Ishikawa (cell line): ENCODE measurements around the gene CHST11.
A peak's percentile ranks its signal among the peaks of the same experiment; 100 is the strongest.

Source experiments
- CEBPB ChIP-seq: IDR thresholded peaks from 2 replicates; pipeline ENCODE4 v1.6.1; 2012
- CREB1 ChIP-seq: IDR thresholded peaks from 2 replicates; pipeline ENCODE4 v1.6.1; 2012; ENCODE audit warnings: low read depth
- EGR1 ChIP-seq: IDR thresholded peaks from 2 replicates; pipeline ENCODE4 v1.6.1; 2012
- EP300 ChIP-seq: IDR thresholded peaks from 2 replicates; pipeline ENCODE4 v1.6.1; 2012; ENCODE audit warnings: borderline replicate concordance
- FOXM1 ChIP-seq: IDR thresholded peaks from 2 replicates; pipeline ENCODE4 v1.6.1; 2012; ENCODE audit warnings: low read depth, borderline replicate concordance
- NFIC ChIP-seq: IDR thresholded peaks from 2 replicates; pipeline ENCODE4 v1.6.1; 2012
- RAD21 ChIP-seq: IDR thresholded peaks from 2 replicates; pipeline ENCODE4 v1.6.1; 2012; ENCODE audit warnings: low read depth
- TAF1 ChIP-seq: IDR thresholded peaks from 2 replicates; pipeline ENCODE4 v1.6.1; 2012; ENCODE audit warnings: low read depth, mild to moderate bottlenecking
- TCF12 ChIP-seq: IDR thresholded peaks from 2 replicates; pipeline ENCODE4 v1.6.1; 2012; ENCODE audit warnings: low read depth
- TEAD4 ChIP-seq: IDR thresholded peaks from 2 replicates; pipeline ENCODE4 v1.6.1; 2012
- YY1 ChIP-seq: IDR thresholded peaks from 2 replicates; pipeline ENCODE4 v1.6.1; 2012; ENCODE audit warnings: low read depth
- ZBTB7A ChIP-seq: IDR thresholded peaks from 2 replicates; pipeline ENCODE4 v1.6.1; 2012; ENCODE audit warnings: low read depth
- TF ChIP-seq, protein P1 (sequence below): IDR thresholded peaks from 2 replicates; pipeline ENCODE4 v1.6.1; 2012
- TF ChIP-seq, protein P2 (sequence below): IDR thresholded peaks from 2 replicates; pipeline ENCODE4 v1.6.1; 2012
- TF ChIP-seq, protein P3 (sequence below): IDR thresholded peaks from 2 replicates; pipeline ENCODE4 v1.6.1; 2012; ENCODE audit warnings: low read depth, mild to moderate bottlenecking

The CHST11 gene

DNA sequence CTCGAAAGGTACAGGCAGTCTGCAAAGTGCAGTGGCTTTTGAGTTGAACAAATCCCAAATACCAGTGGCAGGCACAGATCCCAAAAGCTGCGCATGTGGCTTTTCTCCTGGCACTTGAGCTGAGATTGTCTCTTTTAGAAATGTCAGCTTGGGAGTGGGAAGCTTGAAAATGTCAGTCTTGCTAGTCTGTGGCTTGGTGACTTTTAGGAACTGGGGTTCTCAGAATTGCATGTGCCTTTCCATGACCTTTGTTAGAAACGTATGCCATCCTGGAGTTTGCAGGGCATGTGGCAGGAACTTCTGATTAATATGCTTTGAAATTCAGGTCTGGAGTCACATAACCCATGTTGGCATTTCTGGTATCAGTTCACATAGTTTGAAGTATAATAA is 182.1 kb downstream of the CHST11 start:
- TF ChIP-seq EGR1 (no peak), TEAD4 (no peak), RAD21 (no peak), TAF1 (no peak), TCF12 (no peak), CREB1 (no peak), ZBTB7A (no peak), CEBPB (no peak), YY1 (no peak), FOXM1 (no peak), NFIC (no peak), EP300 (no peak)
- TF ChIP-seq, protein P1, sequence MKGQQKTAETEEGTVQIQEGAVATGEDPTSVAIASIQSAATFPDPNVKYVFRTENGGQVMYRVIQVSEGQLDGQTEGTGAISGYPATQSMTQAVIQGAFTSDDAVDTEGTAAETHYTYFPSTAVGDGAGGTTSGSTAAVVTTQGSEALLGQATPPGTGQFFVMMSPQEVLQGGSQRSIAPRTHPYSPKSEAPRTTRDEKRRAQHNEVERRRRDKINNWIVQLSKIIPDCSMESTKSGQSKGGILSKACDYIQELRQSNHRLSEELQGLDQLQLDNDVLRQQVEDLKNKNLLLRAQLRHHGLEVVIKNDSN = no peak
- TF ChIP-seq, protein P2, sequence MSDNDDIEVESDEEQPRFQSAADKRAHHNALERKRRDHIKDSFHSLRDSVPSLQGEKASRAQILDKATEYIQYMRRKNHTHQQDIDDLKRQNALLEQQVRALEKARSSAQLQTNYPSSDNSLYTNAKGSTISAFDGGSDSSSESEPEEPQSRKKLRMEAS = no peak
- TF ChIP-seq, protein P3, sequence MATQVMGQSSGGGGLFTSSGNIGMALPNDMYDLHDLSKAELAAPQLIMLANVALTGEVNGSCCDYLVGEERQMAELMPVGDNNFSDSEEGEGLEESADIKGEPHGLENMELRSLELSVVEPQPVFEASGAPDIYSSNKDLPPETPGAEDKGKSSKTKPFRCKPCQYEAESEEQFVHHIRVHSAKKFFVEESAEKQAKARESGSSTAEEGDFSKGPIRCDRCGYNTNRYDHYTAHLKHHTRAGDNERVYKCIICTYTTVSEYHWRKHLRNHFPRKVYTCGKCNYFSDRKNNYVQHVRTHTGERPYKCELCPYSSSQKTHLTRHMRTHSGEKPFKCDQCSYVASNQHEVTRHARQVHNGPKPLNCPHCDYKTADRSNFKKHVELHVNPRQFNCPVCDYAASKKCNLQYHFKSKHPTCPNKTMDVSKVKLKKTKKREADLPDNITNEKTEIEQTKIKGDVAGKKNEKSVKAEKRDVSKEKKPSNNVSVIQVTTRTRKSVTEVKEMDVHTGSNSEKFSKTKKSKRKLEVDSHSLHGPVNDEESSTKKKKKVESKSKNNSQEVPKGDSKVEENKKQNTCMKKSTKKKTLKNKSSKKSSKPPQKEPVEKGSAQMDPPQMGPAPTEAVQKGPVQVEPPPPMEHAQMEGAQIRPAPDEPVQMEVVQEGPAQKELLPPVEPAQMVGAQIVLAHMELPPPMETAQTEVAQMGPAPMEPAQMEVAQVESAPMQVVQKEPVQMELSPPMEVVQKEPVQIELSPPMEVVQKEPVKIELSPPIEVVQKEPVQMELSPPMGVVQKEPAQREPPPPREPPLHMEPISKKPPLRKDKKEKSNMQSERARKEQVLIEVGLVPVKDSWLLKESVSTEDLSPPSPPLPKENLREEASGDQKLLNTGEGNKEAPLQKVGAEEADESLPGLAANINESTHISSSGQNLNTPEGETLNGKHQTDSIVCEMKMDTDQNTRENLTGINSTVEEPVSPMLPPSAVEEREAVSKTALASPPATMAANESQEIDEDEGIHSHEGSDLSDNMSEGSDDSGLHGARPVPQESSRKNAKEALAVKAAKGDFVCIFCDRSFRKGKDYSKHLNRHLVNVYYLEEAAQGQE = no peak

DNA sequence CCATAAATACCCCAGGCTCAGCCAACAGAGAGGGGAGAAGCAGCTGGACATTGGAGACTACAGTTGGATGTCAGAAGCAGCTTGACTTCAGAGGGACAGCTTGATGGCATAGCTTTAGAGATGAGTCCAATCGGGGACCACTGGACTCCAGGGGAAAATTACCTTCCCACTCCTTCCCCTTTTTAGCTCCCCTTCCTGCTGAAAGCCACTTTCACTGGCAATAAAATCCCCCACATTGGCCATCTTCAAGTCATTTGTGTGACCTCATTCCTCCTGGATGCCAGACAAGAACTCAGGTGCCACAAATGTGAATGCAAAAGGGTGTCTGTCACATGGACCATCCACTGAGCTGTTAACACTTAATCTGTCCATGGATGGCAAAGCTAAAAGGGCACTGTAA is 184.2 kb downstream of the CHST11 start:
- TF ChIP-seq ZBTB7A = no peak
- TF ChIP-seq FOXM1 = no peak
- no peak for TF ChIP-seq TAF1
- TF ChIP-seq, protein P2 = no peak

DNA sequence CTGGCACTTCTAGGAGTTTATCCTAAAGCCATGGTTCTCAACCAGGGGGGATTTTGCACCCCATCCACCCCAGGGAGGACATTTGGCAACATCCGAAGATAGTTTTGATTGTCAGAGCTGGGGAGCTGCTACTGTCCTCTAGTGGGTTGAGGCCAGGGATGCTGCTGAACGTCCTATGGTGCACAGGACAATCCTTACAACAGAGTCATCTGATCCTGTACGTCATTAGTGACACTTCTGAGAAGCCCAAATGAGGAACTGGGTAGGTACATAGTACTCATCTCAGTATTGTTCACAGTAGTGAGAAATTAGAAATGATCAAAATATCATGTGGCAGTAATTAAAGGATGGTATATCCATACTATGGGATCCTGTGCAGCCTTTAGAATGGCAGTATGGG is 185.1 kb downstream of the CHST11 start:
- TF ChIP-seq TEAD4 = no peak
- TF ChIP-seq NFIC = no peak
- TF ChIP-seq, protein P2 = no peak
- TF ChIP-seq RAD21 = no peak
- no peak for TF ChIP-seq EP300
- no peak for TF ChIP-seq TCF12
- TF ChIP-seq, protein P1 = no peak
- no peak for TF ChIP-seq TAF1
- TF ChIP-seq EGR1 = no peak
- TF ChIP-seq FOXM1 = no peak
- no peak for TF ChIP-seq ZBTB7A
- no peak for TF ChIP-seq CEBPB
- TF ChIP-seq YY1 = no peak
- TF ChIP-seq, protein P3 = no peak
- TF ChIP-seq CREB1 = no peak

DNA sequence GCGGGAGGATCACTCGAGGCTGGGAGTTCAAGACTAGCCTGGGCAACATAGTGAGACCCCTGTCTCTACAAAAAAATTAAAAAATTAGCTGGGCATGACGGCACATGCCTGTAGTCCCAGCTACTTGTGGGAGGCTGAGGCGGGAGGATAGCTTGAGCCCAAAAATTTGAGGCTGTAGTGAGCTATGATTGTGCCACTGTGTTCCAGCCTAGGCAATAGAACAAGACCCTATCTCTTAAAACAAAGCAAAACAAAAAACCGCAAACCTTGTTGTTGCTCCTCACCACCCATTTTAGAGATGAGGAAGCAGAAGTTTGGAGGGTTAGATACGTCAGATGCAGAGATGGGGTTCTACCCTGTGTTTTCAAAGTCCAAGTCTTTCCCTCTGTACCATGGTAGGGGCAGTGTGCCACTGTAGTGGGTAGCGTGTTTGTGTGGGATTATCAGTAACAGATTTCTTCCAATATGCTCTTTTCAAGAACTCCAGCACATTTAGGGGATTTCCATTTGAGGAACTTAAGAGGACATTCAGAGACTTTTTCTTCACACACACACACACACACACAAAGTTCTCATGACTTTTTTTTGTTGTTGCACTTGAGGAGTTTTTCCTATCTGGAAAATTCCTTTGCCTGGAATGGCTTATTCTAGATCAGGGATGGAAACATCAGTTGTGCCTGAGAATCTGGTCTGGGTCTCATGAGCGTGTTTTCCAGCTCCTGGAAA is 186.5 kb downstream of the CHST11 start:
- TF ChIP-seq TAF1 (no peak), TCF12 (no peak), NFIC (no peak), CREB1 (no peak), CEBPB (no peak), TEAD4 (no peak)

DNA sequence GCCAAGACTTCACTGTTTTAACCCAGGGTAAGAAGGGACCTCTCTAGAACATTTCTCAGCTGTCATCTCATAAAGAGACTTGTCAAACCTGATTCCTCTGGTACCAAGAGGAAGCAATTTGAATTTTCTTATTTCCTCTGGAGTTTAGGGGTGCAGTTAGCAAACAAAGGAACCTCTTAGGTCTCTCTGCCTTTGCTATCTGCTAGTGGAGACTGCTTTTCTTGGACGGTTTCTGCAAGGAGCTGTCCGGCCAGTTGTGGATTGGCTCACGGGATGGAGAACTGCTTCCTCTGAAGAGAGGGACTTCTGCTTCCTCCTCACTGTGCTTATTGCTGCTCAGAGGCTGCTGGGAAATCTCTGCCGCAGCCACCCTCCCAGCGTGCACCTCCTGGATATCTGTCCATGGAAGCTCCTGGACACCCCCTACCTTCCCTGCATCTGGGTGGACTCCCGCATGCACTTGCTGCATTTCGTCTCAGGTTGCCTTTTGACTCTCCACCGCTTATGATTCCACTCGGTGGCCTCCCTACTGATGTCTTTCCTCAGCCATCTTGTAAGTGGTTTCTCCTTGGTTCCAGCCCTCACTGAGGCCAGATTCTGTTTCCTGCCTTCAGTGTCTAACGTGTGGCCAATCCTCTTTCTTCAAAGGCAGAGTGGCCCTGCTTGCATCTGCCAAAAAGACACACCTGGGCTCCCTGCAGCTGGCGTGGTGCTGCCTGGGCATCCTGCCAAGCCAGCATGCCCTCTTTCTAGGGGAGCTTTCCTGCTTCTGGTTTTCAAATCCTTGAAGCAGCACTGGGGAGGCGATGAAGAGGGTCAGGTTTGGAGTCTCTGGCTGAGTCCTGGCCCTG is 187.3 kb downstream of the CHST11 start:
- TF ChIP-seq FOXM1 = no peak
- TF ChIP-seq TEAD4 = no peak
- TF ChIP-seq EGR1 = no peak
- 0 out of 2 replicates have a peak, but pooled peaks have one; percentile 8 for TF ChIP-seq RAD21
- TF ChIP-seq EP300 = peak; percentile 68; the same call in 1 of the 2 replicates
- no peak for TF ChIP-seq ZBTB7A
- TF ChIP-seq CREB1 = no peak
- TF ChIP-seq NFIC = peak; percentile 97
- TF ChIP-seq YY1 = no peak
- peak; percentile 77 for TF ChIP-seq TCF12
- TF ChIP-seq, protein P3 = peak; percentile 50
- TF ChIP-seq, protein P2 = peak; percentile 82
- TF ChIP-seq TAF1 = no peak
- TF ChIP-seq, protein P1 = no peak
- no peak for TF ChIP-seq CEBPB
